Mesodermal cell (in vitro differentiated cells): ENCODE data around the gene KLHDC3. TPM values are rescaled to one million over a fixed set of nuclear protein-coding genes. Genes with fewer than 3 reads are reported as not detected.

Source experiments
- H3K27ac ChIP-seq: 2 replicates; pipeline ENCODE4 v1.7.0; 2013; ENCODE audit warnings: mild to moderate bottlenecking, low read depth, low read length, moderate library complexity; ENCODE audit not compliant: severe bottlenecking
- H3K36me3 ChIP-seq: 2 replicates; pipeline ENCODE4 v1.7.1; 2013; ENCODE audit warnings: mild to moderate bottlenecking, low read length, moderate library complexity; ENCODE audit not compliant: control insufficient read depth, insufficient read depth
- H3K4me1 ChIP-seq: one replicate; pipeline ENCODE4 v1.7.1; 2013; ENCODE audit warnings: mild to moderate bottlenecking, low read length; ENCODE audit not compliant: insufficient read depth, control insufficient read depth, poor library complexity, severe bottlenecking
- H3K4me3 ChIP-seq: 2 replicates; pipeline ENCODE4 v1.7.0; 2013; ENCODE audit warnings: low read length, control low read depth, mild to moderate bottlenecking; ENCODE audit not compliant: insufficient read depth, poor library complexity, severe bottlenecking; ENCODE audit errors: extremely low read depth
- H3K9me3 ChIP-seq: 2 replicates; pipeline ENCODE4 v1.7.1; 2013; ENCODE audit warnings: mild to moderate bottlenecking, low read length, moderate library complexity; ENCODE audit not compliant: control insufficient read depth
- WGBS, 2 experiments: methylation state at CpG; one replicate each; pipeline ENCODE4 v1.1.5; 2013; ENCODE audit warnings: missing lambda C conversion rate in 2 of 2; ENCODE audit not compliant: insufficient coverage in 2 of 2; 5-methylcytosine and 5-hydroxymethylcytosine counted together
- polyA plus RNA-seq, 2 experiments: library from polyadenylated mRNA; stranded (reverse); fragments of 50-300 nt; gene quantifications; one replicate each; pipeline ENCODE4 v1.2.3, GENCODE V29; 2013

KLHDC3 gene, protein sequence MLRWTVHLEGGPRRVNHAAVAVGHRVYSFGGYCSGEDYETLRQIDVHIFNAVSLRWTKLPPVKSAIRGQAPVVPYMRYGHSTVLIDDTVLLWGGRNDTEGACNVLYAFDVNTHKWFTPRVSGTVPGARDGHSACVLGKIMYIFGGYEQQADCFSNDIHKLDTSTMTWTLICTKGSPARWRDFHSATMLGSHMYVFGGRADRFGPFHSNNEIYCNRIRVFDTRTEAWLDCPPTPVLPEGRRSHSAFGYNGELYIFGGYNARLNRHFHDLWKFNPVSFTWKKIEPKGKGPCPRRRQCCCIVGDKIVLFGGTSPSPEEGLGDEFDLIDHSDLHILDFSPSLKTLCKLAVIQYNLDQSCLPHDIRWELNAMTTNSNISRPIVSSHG
- 145 TPM for polyA plus RNA-seq (2013, experiment 1 of 2)
- 121 TPM for polyA plus RNA-seq (2013, experiment 2 of 2)

- Histone ChIP-seq H3K36me3 (peaks cover 71% of the 10 kb centered on the region), H3K4me3 (peak within 1 kb of the TSS; percentile 85), H3K4me1 (peaks cover 16% of the 10 kb centered on the region), H3K9me3 (no peaks in the 10 kb centered on the region), H3K27ac (peak within 1 kb of the TSS; percentile 80)
- WGBS, 2 experiments, result 0% methylated on average over 38 to 49 of the region's 51 CpGs
Measured at GRCh38 chr6:43013843-43014433, at the start of gene KLHDC3, which contains the start of gene MEA1. Gene KLHDC3 (plus strand): TSS chr6:43014249. CDS start chr6:43017193, 2,944 bp downstream. Gene MEA1 (minus strand): TSS chr6:43013946. CDS start chr6:43013813, 133 bp downstream.

DNA sequence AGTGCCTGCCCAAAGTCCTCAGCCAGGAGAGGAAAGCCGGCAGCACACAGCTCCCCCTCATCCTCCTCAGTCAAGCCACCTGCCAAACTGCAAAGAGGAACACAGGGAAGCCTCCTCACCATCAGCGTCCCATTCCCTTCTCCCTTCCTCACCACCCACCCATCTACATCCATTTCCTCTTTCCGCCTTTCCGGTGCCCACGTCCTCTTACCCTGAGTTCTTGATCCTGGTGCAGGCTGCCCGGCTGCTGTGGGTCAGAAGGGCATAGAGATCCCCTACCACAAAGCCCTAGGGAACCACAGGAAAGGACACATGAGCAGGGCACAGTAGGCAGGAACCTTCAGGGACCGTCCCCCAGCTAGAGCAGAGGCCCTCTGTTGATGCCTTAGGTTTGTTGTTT is 47.5 kb upstream of the KLHDC3 start:
- peaks cover 20% of the 10 kb centered on the region for H3K4me1 ChIP-seq
- WGBS, 2 experiments, result 85 to 94% methylated on average over 2 to 6 of the region's 7 CpGs

DNA sequence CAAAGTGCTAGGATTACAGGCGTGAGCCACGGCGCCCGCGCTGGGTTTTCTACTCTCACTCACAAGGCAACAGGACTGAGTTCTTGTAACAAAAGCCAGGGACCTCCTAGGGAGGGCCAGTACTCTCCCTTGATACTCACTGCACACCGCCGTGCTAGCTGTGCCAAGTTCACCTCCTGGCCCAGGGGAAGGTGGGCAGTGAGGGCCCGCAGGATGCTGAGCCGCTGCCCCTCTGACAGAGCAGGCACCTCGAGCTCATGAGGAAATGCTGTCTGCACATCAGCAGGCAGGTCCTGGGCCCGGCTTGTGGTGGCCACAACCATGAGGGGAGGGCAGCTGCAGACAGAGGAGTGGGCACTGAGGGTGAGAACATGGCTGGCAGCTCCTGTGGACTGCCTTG is 46.8 kb upstream of the KLHDC3 start:
- peaks cover 18% of the 10 kb centered on the region for H3K4me1 ChIP-seq
- no peaks in the 10 kb centered on the region for H3K9me3 ChIP-seq
- no peak overlapping the region for H3K27ac ChIP-seq
- H3K4me3 ChIP-seq, result no peak overlapping the region
- 96 to 98% methylated on average over 6 to 11 of the region's 11 CpGs for WGBS, 2 experiments
- H3K36me3 ChIP-seq, result peaks cover 9% of the 10 kb centered on the region

More for the DNA sequence above, 47.5 kb upstream of the KLHDC3 start:
- Histone ChIP-seq H3K27ac (no peak overlapping the region), H3K36me3 (peaks cover 12% of the 10 kb centered on the region), H3K9me3 (no peaks in the 10 kb centered on the region), H3K4me3 (no peak overlapping the region)

- no peak overlapping the region for H3K27ac ChIP-seq
Measured at GRCh38 chr6:42968126-42968701, 45.8 kb upstream of the KLHDC3 start.

DNA sequence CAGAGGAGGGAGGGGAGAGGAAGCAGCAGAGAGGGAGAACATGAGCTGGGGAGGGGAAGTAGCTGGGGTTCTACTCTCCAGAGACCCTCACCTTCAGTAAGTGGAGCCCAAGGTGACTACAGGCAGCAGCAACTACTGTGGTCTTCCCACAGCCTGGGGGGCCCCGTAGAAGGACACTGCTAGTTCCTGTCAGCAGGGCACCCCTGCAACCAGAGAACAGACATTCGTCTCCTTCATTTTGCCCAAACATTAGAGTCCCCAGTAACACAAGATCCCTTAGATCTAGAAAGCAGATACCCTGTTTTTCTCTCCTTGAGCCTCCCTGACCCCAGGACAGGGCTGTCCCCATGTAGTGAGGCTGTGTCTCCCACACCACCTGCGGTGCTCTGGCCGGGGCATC is 45.3 kb upstream of the KLHDC3 start:
- H3K27ac ChIP-seq, result no peak overlapping the region
- H3K9me3 ChIP-seq, result no peaks in the 10 kb centered on the region
- no peak overlapping the region for H3K4me3 ChIP-seq
- peaks cover 17% of the 10 kb centered on the region for H3K4me1 ChIP-seq
- H3K36me3 ChIP-seq, result peaks cover 14% of the 10 kb centered on the region
- 92 to 100% methylated on average over 1 to 4 of the region's 4 CpGs for WGBS, 2 experiments

More at GRCh38 chr6:42968126-42968701, 45.8 kb upstream of the KLHDC3 start:
- Histone ChIP-seq H3K4me3 (no peak overlapping the region), H3K4me1 (peaks cover 17% of the 10 kb centered on the region), H3K36me3 (peaks cover 9% of the 10 kb centered on the region), H3K9me3 (no peaks in the 10 kb centered on the region)
- 92 to 93% methylated on average over 8 to 11 of the region's 12 CpGs for WGBS, 2 experiments

DNA sequence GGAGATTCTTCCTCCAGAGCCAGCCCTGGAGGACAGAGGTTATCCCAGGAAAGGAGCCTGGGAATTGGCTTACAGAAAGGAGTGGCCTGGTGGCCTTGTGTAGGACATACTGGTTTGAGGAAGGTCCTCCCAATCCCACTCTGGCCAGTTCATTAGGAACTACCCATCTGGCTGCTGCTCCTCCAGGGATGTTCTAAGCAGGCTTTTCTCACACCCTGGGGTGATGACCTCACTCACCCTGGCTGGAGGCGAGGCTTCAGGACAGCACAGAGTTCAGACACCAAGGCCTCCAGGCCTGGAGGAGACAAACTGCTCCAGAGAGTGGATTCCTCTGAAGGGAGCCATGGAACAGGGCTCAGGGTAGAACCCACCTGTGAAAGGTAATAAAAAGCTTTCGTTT is 44.6 kb upstream of the KLHDC3 start:
- H3K9me3 ChIP-seq, result no peaks in the 10 kb centered on the region
- WGBS, 2 experiments, result 96 to 100% methylated on average over 2 of the region's 2 CpGs
- peaks cover 17% of the 10 kb centered on the region for H3K4me1 ChIP-seq

DNA sequence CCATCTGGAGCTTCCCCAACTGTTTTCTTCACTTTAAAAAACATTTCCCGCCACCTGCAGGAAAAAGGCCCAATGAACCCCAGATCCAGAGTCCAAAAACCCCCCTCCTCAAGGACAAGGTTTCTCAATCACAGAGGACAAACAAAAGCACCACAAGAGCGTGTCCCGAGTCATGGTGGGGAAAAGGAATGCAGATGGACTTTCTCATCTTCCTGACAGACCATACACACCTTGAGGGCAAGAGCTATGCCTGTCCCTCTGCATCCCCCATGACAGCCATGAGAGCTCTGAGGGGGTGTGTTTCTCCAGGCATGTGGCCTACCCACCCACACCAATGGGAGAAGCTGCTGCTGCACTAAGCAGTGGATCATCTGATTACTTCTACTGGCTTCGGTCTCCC is 44.1 kb upstream of the KLHDC3 start:
- H3K4me3 ChIP-seq, result no peak overlapping the region
- no peaks in the 10 kb centered on the region for H3K9me3 ChIP-seq
- peaks cover 20% of the 10 kb centered on the region for H3K36me3 ChIP-seq
- no peak overlapping the region for H3K27ac ChIP-seq
- H3K4me1 ChIP-seq, result peaks cover 17% of the 10 kb centered on the region
- WGBS, 2 experiments, result 88 to 94% methylated on average over 3 of the region's 4 CpGs

More for the DNA sequence above, 44.6 kb upstream of the KLHDC3 start:
- H3K4me3 ChIP-seq, result no peak overlapping the region
- peaks cover 18% of the 10 kb centered on the region for H3K36me3 ChIP-seq
- H3K27ac ChIP-seq, result no peak overlapping the region

GRCh38 chr6:42970871-42971612 is 43.0 kb upstream of the KLHDC3 start:
- Histone ChIP-seq H3K36me3 (peaks cover 23% of the 10 kb centered on the region), H3K4me3 (no peak overlapping the region), H3K27ac (peak overlapping the region; percentile 87), H3K4me1 (peaks cover 17% of the 10 kb centered on the region), H3K9me3 (no peaks in the 10 kb centered on the region)
- WGBS, 2 experiments, result 75 to 89% methylated on average over 1 to 4 of the region's 4 CpGs

GRCh38 chr6:42971746-42972327 is 42.2 kb upstream of the KLHDC3 start:
- peaks cover 17% of the 10 kb centered on the region for H3K4me1 ChIP-seq
- peaks cover 19% of the 10 kb centered on the region for H3K36me3 ChIP-seq
- H3K9me3 ChIP-seq, result no peaks in the 10 kb centered on the region
- peak overlapping the region; percentile 87 for H3K27ac ChIP-seq
- H3K4me3 ChIP-seq, result no peak overlapping the region
- WGBS, 2 experiments, result 90 to 96% methylated on average over 3 of the region's 3 CpGs

- WGBS, 2 experiments, result 100% methylated on average over 1 to 3 of the region's 3 CpGs
- Histone ChIP-seq H3K27ac (no peak overlapping the region), H3K9me3 (no peaks in the 10 kb centered on the region), H3K4me3 (no peak overlapping the region), H3K36me3 (peaks cover 18% of the 10 kb centered on the region), H3K4me1 (peaks cover 17% of the 10 kb centered on the region)
Measured at GRCh38 chr6:42973926-42974325, 40.1 kb upstream of the KLHDC3 start.
